Transverse colon (tissue), 4 donors: ENCODE results near the gene ZNF778. TPM values are rescaled to one million over a fixed set of nuclear protein-coding genes. Genes with fewer than 3 reads are reported as not detected.

Experiments
- DNase-seq: peaks from one replicate; pipeline ENCODE4 v3.0.0-alpha.2; 2019
- H3K27ac ChIP-seq, 4 donors: fragments of 200-600 bp; sonication (generic); 2 replicates each; pipeline ENCODE4 v1.5.1; 2016 to 2018; ENCODE audit warnings: inconsistent platforms in 4 of 4
- H3K27me3 ChIP-seq: fragments of 200-600 bp; sonication (generic); 2 replicates; pipeline ENCODE4 v1.5.1; 2017; ENCODE audit warnings: inconsistent platforms
- H3K36me3 ChIP-seq, 4 donors: fragments of 200-600 bp; sonication (generic); 2 replicates each; pipeline ENCODE4 v1.5.1; 2017 to 2019; ENCODE audit warnings: inconsistent platforms in 4 of 4
- H3K4me1 ChIP-seq, 4 donors: fragments of 200-600 bp; sonication (generic); 2 replicates each; pipeline ENCODE4 v1.5.1; 2017 to 2020; ENCODE audit warnings: inconsistent platforms in 4 of 4
- H3K4me3 ChIP-seq, 4 donors: fragments of 200-600 bp; sonication (generic); 1 replicate in 1 of 4; 2 replicates in 3 of 4; pipeline versions ENCODE4 v1.5.1 to v1.6.1; 2017 to 2019; ENCODE audit warnings: inconsistent platforms in 4 of 4
- H3K9me3 ChIP-seq, 2 donors: fragments of 200-600 bp; sonication (generic); 2 replicates each; pipeline ENCODE4 v1.5.1; 2017 to 2019; ENCODE audit warnings: inconsistent platforms in 2 of 2
- EP300 ChIP-seq: sonication (generic); formaldehyde crosslinking; IDR thresholded peaks from one replicate; pipeline ENCODE4 v1.6.1; 2017; ENCODE audit warnings: antibody characterized with exemption, low read depth
- POLR2A ChIP-seq: fragments of 450-650 bp; IDR thresholded peaks from one replicate; pipeline ENCODE4 v1.6.1; 2016; ENCODE audit warnings: antibody characterized with exemption, mild to moderate bottlenecking, moderate library complexity
- POLR2AphosphoS5 ChIP-seq, 3 donors: sonication (generic); formaldehyde crosslinking; IDR thresholded peaks; one replicate each; pipeline ENCODE4 v1.6.1; 2016; ENCODE audit warnings: antibody characterized with exemption in 3 of 3
- WGBS, 2 donors: methylation state at CpG; one replicate each; pipeline ENCODE4 v1.1.5; 2018; ENCODE audit warnings: low coverage in 1 of 2; 5-methylcytosine and 5-hydroxymethylcytosine counted together
- in situ Hi-C, 4 donors: fragments of 200-750 bp; cut with MboI; loops; one replicate each; pipeline versions ENCODE4 v1.15.0 to v1.15.1; 2017; ENCODE audit warnings: low sequenced_read_pairs in 3 of 4, low pct_ligation_motif_present in 1 of 4, low pct_unique_long_range_greater_than_20kb in 1 of 4
- intact Hi-C: fragments of 100-400 bp; cut with DNase I; formaldehyde crosslinking; loops from one replicate; pipeline ENCODE4 v1.15.1; 2023; ENCODE audit warnings: low total_unique reads
- total RNA-seq, 4 donors: library from RNA; depleted of rRNA; stranded (reverse); fragments of >200 nt; gene quantifications; one replicate each; pipeline ENCODE4 v1.1.0, GENCODE V29; 2016
- TF ChIP-seq, protein P1 (sequence below), 5 experiments: fragments of 200-600 bp in 3 of 5; fragments of 450-650 bp in 2 of 5; sonication (generic) in 3 of 5; IDR thresholded peaks; 1 replicate in 2 of 5; 2 replicates in 3 of 5; pipeline ENCODE4 v1.5.1; 2016 to 2017; ENCODE audit warnings: antibody characterized with exemption in 5 of 5, inconsistent platforms in 3 of 5, mild to moderate bottlenecking in 2 of 5, moderate library complexity in 1 of 5

ZNF778 gene
- total RNA-seq, 4 donors from 2014 or later, result 9.3 to 89.0 (median 13.4) TPM

GRCh38 chr16:89277641-89278341 lies 60.3 kb downstream of the ZNF778 start:
- Histone ChIP-seq H3K36me3 (peaks cover 0 to 46% (median 22%) of the 10 kb centered on the region in 4 donors), H3K4me3 (no peak overlapping the region)
- 86 to 91% methylated on average over 7 to 33 of the region's 33 CpGs for WGBS, 2 donors

DNA sequence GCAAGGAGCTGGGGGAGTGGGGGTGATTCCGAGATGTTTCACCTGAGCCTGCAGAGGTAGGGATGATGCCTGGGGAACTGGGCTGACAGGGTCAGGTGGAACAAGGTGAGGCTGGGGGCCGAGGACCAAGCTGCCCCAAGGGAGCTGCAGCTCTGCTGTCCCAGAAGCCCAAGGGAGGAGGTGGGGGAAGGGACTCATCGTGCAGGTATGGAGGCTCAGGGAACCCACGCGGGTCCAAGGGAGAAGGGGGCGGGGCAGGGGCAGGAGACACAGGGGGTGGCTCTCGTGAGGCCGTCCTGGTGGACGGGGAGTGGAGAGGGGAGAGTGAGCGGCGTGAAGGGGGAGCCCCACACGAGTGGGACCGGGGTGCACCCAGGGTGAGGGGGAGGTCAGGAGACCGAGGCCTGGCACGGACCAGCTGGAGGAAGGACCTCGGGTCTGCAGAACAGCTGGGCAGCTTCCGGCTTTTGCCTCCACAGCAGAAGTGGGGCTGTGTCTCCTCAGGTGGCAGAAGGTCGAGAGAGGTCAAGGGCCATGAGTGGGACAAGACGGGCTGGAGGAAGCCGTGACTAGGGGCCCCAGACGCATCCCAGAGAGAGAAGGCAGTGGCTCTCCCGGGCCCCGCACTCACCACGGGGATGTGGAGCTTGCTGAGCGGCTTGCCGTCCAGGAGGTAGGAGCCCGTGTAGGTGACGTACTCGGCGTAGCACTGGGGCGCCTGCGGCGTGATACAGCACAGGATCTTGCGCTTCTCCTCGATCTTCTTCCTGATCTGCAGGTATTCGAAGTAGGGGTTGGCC lies 61.1 kb downstream of the ZNF778 start:
- WGBS, 2 donors, result 87 to 95% methylated on average over 6 to 36 of the region's 36 CpGs
- Histone ChIP-seq H3K36me3 (peaks cover 0 to 51% (median 22%) of the 10 kb centered on the region in 4 donors), H3K27ac (no peak overlapping the region), H3K4me3 (no peak overlapping the region), H3K27me3 (no peaks in the 10 kb centered on the region), H3K9me3 (no peaks in the 10 kb centered on the region), H3K4me1 (no peaks in the 10 kb centered on the region)
- TF ChIP-seq, protein P1, sequence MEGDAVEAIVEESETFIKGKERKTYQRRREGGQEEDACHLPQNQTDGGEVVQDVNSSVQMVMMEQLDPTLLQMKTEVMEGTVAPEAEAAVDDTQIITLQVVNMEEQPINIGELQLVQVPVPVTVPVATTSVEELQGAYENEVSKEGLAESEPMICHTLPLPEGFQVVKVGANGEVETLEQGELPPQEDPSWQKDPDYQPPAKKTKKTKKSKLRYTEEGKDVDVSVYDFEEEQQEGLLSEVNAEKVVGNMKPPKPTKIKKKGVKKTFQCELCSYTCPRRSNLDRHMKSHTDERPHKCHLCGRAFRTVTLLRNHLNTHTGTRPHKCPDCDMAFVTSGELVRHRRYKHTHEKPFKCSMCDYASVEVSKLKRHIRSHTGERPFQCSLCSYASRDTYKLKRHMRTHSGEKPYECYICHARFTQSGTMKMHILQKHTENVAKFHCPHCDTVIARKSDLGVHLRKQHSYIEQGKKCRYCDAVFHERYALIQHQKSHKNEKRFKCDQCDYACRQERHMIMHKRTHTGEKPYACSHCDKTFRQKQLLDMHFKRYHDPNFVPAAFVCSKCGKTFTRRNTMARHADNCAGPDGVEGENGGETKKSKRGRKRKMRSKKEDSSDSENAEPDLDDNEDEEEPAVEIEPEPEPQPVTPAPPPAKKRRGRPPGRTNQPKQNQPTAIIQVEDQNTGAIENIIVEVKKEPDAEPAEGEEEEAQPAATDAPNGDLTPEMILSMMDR (IDR thresholded peaks at IDR 0.05), result no peak
- TF ChIP-seq EP300 (no peak), POLR2AphosphoS5 (IDR thresholded peaks at IDR 0.05) (no peak), POLR2A (no peak)
- in situ Hi-C loops, result no loop called here
- no peak for DNase-seq
- intact Hi-C loops, result no loop called here

More at GRCh38 chr16:89277641-89278341, 60.3 kb downstream of the ZNF778 start:
- in situ Hi-C loops, result no loop called here
- no peaks in the 10 kb centered on the region for H3K27me3 ChIP-seq
- DNase-seq, result no peak
- no peak for TF ChIP-seq POLR2AphosphoS5 (IDR thresholded peaks at IDR 0.05)
- TF ChIP-seq, protein P1 (IDR thresholded peaks at IDR 0.05), result no peak
- TF ChIP-seq EP300, result no peak
- no peaks in the 10 kb centered on the region for H3K9me3 ChIP-seq
- intact Hi-C loops, result no loop called here
- no peak overlapping the region for H3K27ac ChIP-seq
- no peaks in the 10 kb centered on the region for H3K4me1 ChIP-seq

DNA sequence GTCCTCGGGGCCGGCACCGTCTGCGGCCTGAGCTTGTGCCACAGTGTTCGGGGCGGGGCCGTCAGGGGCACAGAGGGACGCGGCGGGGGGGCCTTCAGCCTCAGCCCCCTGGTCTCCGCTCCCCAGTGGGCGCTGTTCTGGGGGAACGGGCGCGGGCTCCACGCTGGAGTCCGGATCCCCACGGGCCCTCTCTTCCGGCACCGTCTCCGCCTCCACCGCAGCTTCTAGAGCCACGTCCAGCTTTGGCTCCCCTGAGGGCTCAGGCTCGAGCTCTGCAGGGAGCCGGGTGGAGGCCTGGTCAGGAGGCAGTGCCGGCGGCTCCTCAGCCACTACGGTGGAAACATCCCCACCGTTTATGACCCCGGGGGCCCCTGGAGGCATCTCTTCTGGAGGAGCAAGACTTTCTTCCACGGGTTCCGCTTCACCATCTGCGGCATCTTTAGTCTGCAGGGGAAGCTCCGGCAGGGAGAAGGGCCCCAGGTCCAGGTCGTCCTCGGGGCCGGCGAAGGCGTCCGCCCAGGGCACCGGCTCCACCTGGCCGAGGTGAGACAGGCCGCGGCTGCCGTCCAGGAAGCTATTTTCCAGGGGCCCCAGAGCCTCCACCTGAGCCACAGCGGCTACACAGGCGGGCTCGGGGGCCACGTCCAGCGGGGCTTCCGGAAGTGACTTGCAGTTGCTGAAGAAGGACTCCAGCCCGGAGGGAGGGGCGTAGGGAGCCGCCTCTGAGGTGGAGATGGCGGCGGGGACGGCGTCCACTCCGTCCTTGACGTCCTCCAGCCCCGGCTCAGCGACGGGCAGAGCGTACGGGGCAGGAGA lies 62.4 kb downstream of the ZNF778 start:
- peaks cover 0 to 44% (median 22%) of the 10 kb centered on the region in 4 donors for H3K36me3 ChIP-seq
- intact Hi-C loops (no loop called here), in situ Hi-C loops (no loop called here)
- H3K27me3 ChIP-seq, result no peaks in the 10 kb centered on the region
- H3K4me3 ChIP-seq, result no peak overlapping the region
- H3K9me3 ChIP-seq, result no peaks in the 10 kb centered on the region
- TF ChIP-seq, protein P1 (IDR thresholded peaks at IDR 0.05), result no peak
- TF ChIP-seq EP300 (no peak), POLR2A (no peak), POLR2AphosphoS5 (IDR thresholded peaks at IDR 0.05) (no peak)
- WGBS, 2 donors, result 97 to 98% methylated on average over 11 to 64 of the region's 65 CpGs
- H3K4me1 ChIP-seq, result no peaks in the 10 kb centered on the region
- no peak for DNase-seq
- no peak overlapping the region for H3K27ac ChIP-seq
